HG02763 (cell line): Measurements from ENCODE around the gene CPA5.
"Not testable (repeated sequence)": the region's sequence is repeated elsewhere in the genome, so short reads cannot be mapped to it uniquely, and the experiment has no call there.

Experiments used
- ATAC-seq: cut with Tn5 transposase; IDR thresholded peaks from one replicate; pipeline ENCODE4 v1.9.1; 2021; ENCODE audit warnings: mild to moderate bottlenecking, moderate library complexity; ENCODE audit not compliant: unreplicated experiment

The CPA5 gene

GRCh38 chr7:130344271-130344866 is at the start of gene CPA5:
TSS of gene CPA5 (plus strand) at chr7:130344816. CDS start at chr7:130346486, 1,670 bp downstream.
- no peak for ATAC-seq

- ATAC-seq = no peak
Observed at GRCh38 chr7:130296221-130296951, 48.2 kb upstream of the CPA5 start.

GRCh38 chr7:130297628-130298543 is 46.7 kb upstream of the CPA5 start:
- ATAC-seq = no peak

- no peak for ATAC-seq
Observed at GRCh38 chr7:130298544-130299326, 45.9 kb upstream of the CPA5 start.

- no peak for ATAC-seq
Observed at GRCh38 chr7:130299866-130300265, 44.8 kb upstream of the CPA5 start.

GRCh38 chr7:130301501-130302020 is 43.1 kb upstream of the CPA5 start:
- ATAC-seq = no peak

GRCh38 chr7:130302649-130303048 is 42.0 kb upstream of the CPA5 start:
- ATAC-seq = no peak

- ATAC-seq = no peak
Observed at GRCh38 chr7:130303127-130303526, 41.5 kb upstream of the CPA5 start.

- ATAC-seq = no peak
Observed at GRCh38 chr7:130303551-130303950, 41.1 kb upstream of the CPA5 start.

GRCh38 chr7:130303982-130304381 is 40.6 kb upstream of the CPA5 start:
- no peak for ATAC-seq

GRCh38 chr7:130304878-130305277 is 39.7 kb upstream of the CPA5 start:
- ATAC-seq = no peak

GRCh38 chr7:130305433-130306042 is 39.1 kb upstream of the CPA5 start:
- ATAC-seq = no peak

GRCh38 chr7:130309986-130310385 is 34.6 kb upstream of the CPA5 start:
- ATAC-seq = no peak

GRCh38 chr7:130314305-130314704 is 30.3 kb upstream of the CPA5 start:
- ATAC-seq = no peak

GRCh38 chr7:130319541-130319940 is 25.1 kb upstream of the CPA5 start:
- ATAC-seq = no peak

GRCh38 chr7:130321542-130322229 is 22.9 kb upstream of the CPA5 start:
- not testable (repeated sequence) for ATAC-seq

- no peak for ATAC-seq
Observed at GRCh38 chr7:130322615-130323014, 22.0 kb upstream of the CPA5 start.

GRCh38 chr7:130324306-130324943 is 20.2 kb upstream of the CPA5 start:
- no peak for ATAC-seq

GRCh38 chr7:130329681-130330080 is 14.9 kb upstream of the CPA5 start:
- ATAC-seq = no peak
